ENCODE results near the gene SNTG2.

Gene SNTG2

GRCh38 chr2:1324884-1325283 lies 374.2 kb downstream of the SNTG2 start:
- TF ChIP-seq ARNTL (CRISPR knock-in tag; IDR thresholded peaks at IDR 0.05; ENCODE audit: borderline replicate concordance, low read depth) (no peak), ZNF70 (CRISPR knock-in tag; IDR thresholded peaks at IDR 0.05) (no peak), ZFP30 (CRISPR knock-in tag; IDR thresholded peaks at IDR 0.05) (no peak), PATZ1 (CRISPR knock-in tag; IDR thresholded peaks at IDR 0.05; ENCODE audit: borderline replicate concordance) (no peak), TCF4 (CRISPR knock-in tag; IDR thresholded peaks at IDR 0.05; ENCODE audit: borderline replicate concordance) (no peak), OSR1 (CRISPR knock-in tag; IDR thresholded peaks at IDR 0.05) (no peak), ISL1 (CRISPR knock-in tag; IDR thresholded peaks at IDR 0.05) (no peak), CSRNP3 (CRISPR knock-in tag; IDR thresholded peaks at IDR 0.05) (no peak), ZNF8 (CRISPR knock-in tag; IDR thresholded peaks at IDR 0.05) (no peak), ESRRG (CRISPR knock-in tag; IDR thresholded peaks at IDR 0.05) (no peak), BACH2 (CRISPR knock-in tag; IDR thresholded peaks at IDR 0.05; ENCODE audit: borderline replicate concordance) (no peak), PPARA (CRISPR knock-in tag; IDR thresholded peaks at IDR 0.05; ENCODE audit: borderline replicate concordance) (no peak), GLIS3 (CRISPR knock-in tag; IDR thresholded peaks at IDR 0.05) (no peak), POU6F1 (CRISPR knock-in tag; IDR thresholded peaks at IDR 0.05; ENCODE audit: borderline replicate concordance, low read depth) (no peak), ZC3H10 (CRISPR knock-in tag; IDR thresholded peaks at IDR 0.05) (no peak), ZNF565 (CRISPR knock-in tag; conservative IDR thresholded peaks at IDR 0.05; ENCODE audit: low read depth) (no peak), TSHZ2 (CRISPR knock-in tag; IDR thresholded peaks at IDR 0.05) (no peak)
- ATAC-seq, result no peak

- TF ChIP-seq OSR1 (CRISPR knock-in tag; IDR thresholded peaks at IDR 0.05) (no peak), TCF4 (CRISPR knock-in tag; IDR thresholded peaks at IDR 0.05; ENCODE audit: borderline replicate concordance) (no peak), RARB (CRISPR knock-in tag; IDR thresholded peaks at IDR 0.05) (no peak), ZFP3 (CRISPR knock-in tag; IDR thresholded peaks at IDR 0.05) (no peak)
- ATAC-seq, result no peak
These were observed 378.0 kb downstream of the SNTG2 start for GRCh38 chr2:1328684-1329083.

GRCh38 chr2:1339388-1340140 lies 388.9 kb downstream of the SNTG2 start:
- TF ChIP-seq RARB (CRISPR knock-in tag; IDR thresholded peaks at IDR 0.05) (no peak), CREB5 (CRISPR knock-in tag; IDR thresholded peaks at IDR 0.05; ENCODE audit: low read depth) (no peak), ESRRG (CRISPR knock-in tag; IDR thresholded peaks at IDR 0.05) (no peak), ZFP3 (CRISPR knock-in tag; IDR thresholded peaks at IDR 0.05) (no peak), OSR1 (CRISPR knock-in tag; IDR thresholded peaks at IDR 0.05) (no peak), POU6F1 (CRISPR knock-in tag; IDR thresholded peaks at IDR 0.05; ENCODE audit: borderline replicate concordance, low read depth) (no peak), ZNF565 (CRISPR knock-in tag; conservative IDR thresholded peaks at IDR 0.05; ENCODE audit: low read depth) (no peak)
- ATAC-seq, result no peak
